Endodermal cell (in vitro differentiated cells): ENCODE data around the gene STK32B. TPM values are rescaled to one million over a fixed set of nuclear protein-coding genes. Genes with fewer than 3 reads are reported as not detected.
A peak's percentile ranks its signal among the peaks of the same experiment; 100 is the strongest.

Experiments used
- DNase-seq: peaks from one replicate; pipeline ENCODE4 v3.0.0-alpha.2; 2017
- H3K27ac ChIP-seq: 2 replicates; pipeline ENCODE4 v1.5.1; 2013; ENCODE audit warnings: mild to moderate bottlenecking, low read depth, low read length, moderate library complexity
- H3K27me3 ChIP-seq: 2 replicates; pipeline ENCODE4 v1.6.1; 2013; ENCODE audit warnings: mild to moderate bottlenecking, low read length, moderate library complexity; ENCODE audit not compliant: insufficient read depth, control insufficient read depth, poor library complexity, severe bottlenecking
- H3K36me3 ChIP-seq: 2 replicates; pipeline ENCODE4 v1.7.0; 2013; ENCODE audit warnings: mild to moderate bottlenecking, low read length, moderate library complexity; ENCODE audit not compliant: control insufficient read depth, insufficient read depth
- H3K4me1 ChIP-seq: one replicate; pipeline ENCODE4 v1.7.0; 2013; ENCODE audit warnings: low read length; ENCODE audit not compliant: control insufficient read depth, insufficient read depth
- H3K4me3 ChIP-seq: 2 replicates; pipeline ENCODE4 v1.5.1; 2013; ENCODE audit warnings: mild to moderate bottlenecking, low read length, moderate library complexity
- H3K9ac ChIP-seq: 2 replicates; pipeline ENCODE4 v1.6.1; 2013; ENCODE audit warnings: mild to moderate bottlenecking, low read length, moderate library complexity; ENCODE audit not compliant: poor library complexity, severe bottlenecking; ENCODE audit errors: extremely low read depth
- H3K9me3 ChIP-seq: 2 replicates; pipeline ENCODE4 v1.6.1; 2013; ENCODE audit warnings: mild to moderate bottlenecking, low read length, moderate library complexity; ENCODE audit not compliant: control insufficient read depth
- H3K27ac Mint-ChIP-seq: 2 replicates; pipeline ENCODE4 v1.8.0; 2020; ENCODE audit warnings: mixed read lengths
- H3K27me3 Mint-ChIP-seq: 2 replicates; pipeline ENCODE4 v1.8.0; 2021; ENCODE audit warnings: mild to moderate bottlenecking, mixed read lengths; ENCODE audit not compliant: insufficient read depth
- H3K36me3 Mint-ChIP-seq: 2 replicates; pipeline ENCODE4 v1.8.0; 2020; ENCODE audit warnings: low read depth, mixed read lengths
- H3K4me1 Mint-ChIP-seq: 2 replicates; pipeline ENCODE4 v1.8.0; 2020; ENCODE audit warnings: mixed read lengths
- H3K4me3 Mint-ChIP-seq: 2 replicates; pipeline ENCODE4 v1.8.0; 2020; ENCODE audit warnings: mild to moderate bottlenecking, moderate library complexity, mixed read lengths
- H3K9me3 Mint-ChIP-seq: 2 replicates; pipeline ENCODE4 v1.8.0; 2020; ENCODE audit warnings: mild to moderate bottlenecking, mixed read lengths
- WGBS, 2 experiments: methylation state at CpG; one replicate each; pipeline versions ENCODE4 v1.1.5 to v1.1.7; 2013; ENCODE audit warnings: missing lambda C conversion rate in 2 of 2, mixed read lengths in 1 of 2; ENCODE audit not compliant: insufficient coverage in 1 of 2, insufficient read length in 1 of 2; 5-methylcytosine and 5-hydroxymethylcytosine counted together
- total RNA-seq, 2 donors: library from RNA; stranded (reverse); fragmentation: NEBNext Ultra II Directional in 1 of 2; extraction: Animal tissue kit (Norgen Biotek cat#: 25700) in 1 of 2; gene quantifications; 2 replicates in 1 of 2; 3 replicates in 1 of 2; pipeline ENCODE4 v1.2.1, GENCODE V29; 2021
- TF ChIP-seq, protein P1 (sequence below): fragments of 200-600 bp; sonication (generic); conservative IDR thresholded peaks from 2 replicates; pipeline ENCODE4 v1.5.0; 2021; ENCODE audit warnings: antibody characterized with exemption, mild to moderate bottlenecking

STK32B gene
- total RNA-seq, 2 donors from 2014 or later = 1.4 to 1.5 TPM

DNA sequence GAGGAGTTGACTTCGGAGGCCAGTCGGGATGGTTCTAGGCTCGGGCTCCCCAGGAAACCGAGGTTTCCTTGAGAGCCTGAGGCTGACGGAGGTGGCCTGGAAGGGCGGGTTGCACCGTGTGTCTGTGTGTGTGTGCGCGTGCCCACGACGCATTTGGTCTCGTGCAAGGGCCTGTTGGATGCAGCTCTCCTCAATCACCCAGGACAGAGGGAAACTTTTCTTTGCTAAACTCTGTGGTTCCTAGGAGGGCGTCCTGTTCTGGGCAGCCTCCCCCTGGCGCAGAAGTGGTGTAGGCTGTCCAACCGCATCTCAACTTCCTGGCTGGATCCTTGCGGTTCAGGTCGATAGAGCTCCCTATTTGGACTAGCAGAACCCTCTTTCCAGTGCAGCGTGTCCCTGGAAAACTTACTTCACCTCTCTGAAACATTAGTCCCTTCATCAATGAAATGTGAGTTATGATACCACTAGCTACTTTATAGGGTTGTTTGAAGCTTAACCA is 973 bp downstream of the STK32B start:
- WGBS, 2 experiments = 37 to 49% methylated on average over 8 to 18 of the region's 18 CpGs
- Mint-ChIP-seq H3K27me3 (peaks cover 55% of the 10 kb centered on the region), H3K4me1 (peaks cover 7% of the 10 kb centered on the region), H3K27ac (no peak overlapping the region), H3K36me3 (no peaks in the 10 kb centered on the region), H3K9me3 (no peaks in the 10 kb centered on the region), H3K4me3 (peak overlapping the region; percentile 69)
- TF ChIP-seq, protein P1, sequence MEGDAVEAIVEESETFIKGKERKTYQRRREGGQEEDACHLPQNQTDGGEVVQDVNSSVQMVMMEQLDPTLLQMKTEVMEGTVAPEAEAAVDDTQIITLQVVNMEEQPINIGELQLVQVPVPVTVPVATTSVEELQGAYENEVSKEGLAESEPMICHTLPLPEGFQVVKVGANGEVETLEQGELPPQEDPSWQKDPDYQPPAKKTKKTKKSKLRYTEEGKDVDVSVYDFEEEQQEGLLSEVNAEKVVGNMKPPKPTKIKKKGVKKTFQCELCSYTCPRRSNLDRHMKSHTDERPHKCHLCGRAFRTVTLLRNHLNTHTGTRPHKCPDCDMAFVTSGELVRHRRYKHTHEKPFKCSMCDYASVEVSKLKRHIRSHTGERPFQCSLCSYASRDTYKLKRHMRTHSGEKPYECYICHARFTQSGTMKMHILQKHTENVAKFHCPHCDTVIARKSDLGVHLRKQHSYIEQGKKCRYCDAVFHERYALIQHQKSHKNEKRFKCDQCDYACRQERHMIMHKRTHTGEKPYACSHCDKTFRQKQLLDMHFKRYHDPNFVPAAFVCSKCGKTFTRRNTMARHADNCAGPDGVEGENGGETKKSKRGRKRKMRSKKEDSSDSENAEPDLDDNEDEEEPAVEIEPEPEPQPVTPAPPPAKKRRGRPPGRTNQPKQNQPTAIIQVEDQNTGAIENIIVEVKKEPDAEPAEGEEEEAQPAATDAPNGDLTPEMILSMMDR = no peak
- H3K27ac ChIP-seq = no peak overlapping the region
- peak overlapping the region; percentile 84 for H3K4me3 ChIP-seq
- H3K27me3 ChIP-seq = peaks cover 41% of the 10 kb centered on the region
- DNase-seq = no peak
- H3K36me3 ChIP-seq = no peaks in the 10 kb centered on the region
- no peak overlapping the region for H3K9ac ChIP-seq
- H3K4me1 ChIP-seq = peaks cover 3% of the 10 kb centered on the region
- no peaks in the 10 kb centered on the region for H3K9me3 ChIP-seq

DNA sequence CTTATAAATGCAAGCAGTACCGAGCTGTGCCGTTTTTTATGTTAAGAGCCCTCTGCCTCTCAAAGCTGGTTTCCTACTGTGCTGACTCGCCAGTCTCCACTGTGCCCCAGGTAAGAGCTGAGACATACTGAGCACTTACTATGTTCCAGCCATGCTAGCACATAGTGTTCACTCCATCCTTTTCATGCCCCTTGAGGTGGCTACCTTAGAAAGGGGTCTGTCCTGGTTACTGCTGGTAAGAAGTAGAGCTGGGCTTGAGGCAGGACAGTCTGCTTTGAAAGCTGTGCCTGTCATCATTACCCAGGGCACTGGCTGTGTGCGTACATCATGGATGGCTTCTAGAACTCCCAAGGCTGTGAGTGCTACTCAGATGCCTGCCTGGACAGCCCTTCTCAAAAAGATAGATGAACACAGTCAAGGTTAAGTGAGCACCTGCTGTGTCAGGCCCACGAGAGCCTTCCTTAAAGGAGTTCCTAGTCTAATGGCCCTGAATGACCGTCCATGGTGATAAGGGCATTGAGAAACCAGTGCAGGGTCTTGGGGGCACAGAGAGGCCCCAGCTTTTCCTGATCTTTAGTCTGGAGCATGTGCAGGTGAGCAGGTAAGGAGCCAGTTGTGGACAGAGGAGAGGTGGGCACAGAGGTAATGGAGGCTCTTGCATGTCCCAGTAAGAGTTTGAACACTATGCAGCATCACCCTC is 1.6 kb downstream of the STK32B start:
- Mint-ChIP-seq H3K4me3 (peak overlapping the region; percentile 69), H3K27me3 (peaks cover 55% of the 10 kb centered on the region), H3K9me3 (no peaks in the 10 kb centered on the region), H3K36me3 (no peaks in the 10 kb centered on the region), H3K4me1 (peaks cover 7% of the 10 kb centered on the region), H3K27ac (no peak overlapping the region)
- Histone ChIP-seq H3K36me3 (no peaks in the 10 kb centered on the region), H3K27ac (no peak overlapping the region), H3K4me1 (peaks cover 3% of the 10 kb centered on the region), H3K9ac (no peak overlapping the region), H3K27me3 (peaks cover 41% of the 10 kb centered on the region), H3K4me3 (no peak overlapping the region), H3K9me3 (no peaks in the 10 kb centered on the region)
- WGBS, 2 experiments = 66 to 71% methylated on average over 5 to 6 of the region's 6 CpGs
- DNase-seq = no peak
- TF ChIP-seq, protein P1 = no peak

DNA sequence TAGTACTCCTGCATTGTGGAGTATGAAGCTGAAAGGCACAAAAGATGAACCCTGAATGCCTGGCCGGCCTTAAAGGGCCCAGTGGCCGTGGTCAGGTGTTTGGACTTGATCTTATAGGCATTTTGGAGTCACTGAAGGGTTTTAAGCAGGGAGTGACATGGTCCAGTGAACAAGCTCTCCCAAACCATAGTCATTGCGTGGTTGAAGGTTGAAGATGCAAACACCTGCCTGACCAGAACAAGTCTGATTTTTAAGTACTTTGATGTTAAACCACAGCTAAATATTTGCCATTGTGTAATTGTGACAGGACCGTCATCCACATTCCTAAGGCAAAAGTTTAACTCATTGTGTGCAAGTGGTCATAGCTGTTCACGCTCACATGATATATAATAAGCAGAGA is 3.3 kb downstream of the STK32B start:
- no peak overlapping the region for H3K9ac ChIP-seq
- Mint-ChIP-seq H3K27ac (no peak overlapping the region), H3K4me3 (no peak overlapping the region), H3K9me3 (no peaks in the 10 kb centered on the region), H3K4me1 (peaks cover 7% of the 10 kb centered on the region), H3K36me3 (no peaks in the 10 kb centered on the region), H3K27me3 (peaks cover 58% of the 10 kb centered on the region)
- TF ChIP-seq, protein P1 = no peak
- H3K4me3 ChIP-seq = no peak overlapping the region
- peaks cover 3% of the 10 kb centered on the region for H3K4me1 ChIP-seq
- H3K27me3 ChIP-seq = peaks cover 41% of the 10 kb centered on the region
- WGBS, 2 experiments = 89 to 93% methylated on average over 4 to 5 of the region's 5 CpGs
- no peaks in the 10 kb centered on the region for H3K36me3 ChIP-seq
- DNase-seq = no peak
- peaks cover 2% of the 10 kb centered on the region for H3K9me3 ChIP-seq
- H3K27ac ChIP-seq = no peak overlapping the region
